ENCODE data around the gene ASF1A. TPM values are rescaled to one million over a fixed set of nuclear protein-coding genes. Genes with fewer than 3 reads are reported as not detected.

The ASF1A gene
- 29.5 and 30.5 TPM in 2 replicates for total RNA-seq
- long read RNA-seq, transcript ASF1A-201 (4 exons, 2,362 nt), result major isoform, 152 of 156 reads
- long read RNA-seq, partial matches to known transcripts, result 3 of 156 reads
- long read RNA-seq, other reads (novel, unspliced or antisense), result 1 of 156 reads

GRCh38 chr6:118893807-118894424 is at the start of gene ASF1A:
Gene ASF1A (plus strand): TSS chr6:118894152. CDS start chr6:118894414, 262 bp downstream.
- Mint-ChIP-seq H3K9me3 (ENCODE audit: low read depth) (no peaks in the 10 kb centered on the region), H3K4me3 (ENCODE audit: low read depth) (peak within 1 kb of the TSS; percentile 87), H3K4me1 (ENCODE audit: low read depth) (peaks cover 28% of the 10 kb centered on the region), H3K27ac (peak within 1 kb of the TSS; percentile 99), H3K27me3 (no peaks in the 10 kb centered on the region), H3K36me3 (ENCODE audit: insufficient read depth) (peaks cover 8% of the 10 kb centered on the region)
- peak; percentile 93 for DNase-seq (ENCODE audit: low spot score, unreplicated experiment)
- TF ChIP-seq CTCF (IDR thresholded peaks at IDR 0.05; ENCODE audit: unreplicated experiment), result peak; percentile 65

GRCh38 chr6:118844915-118845314 is 49.0 kb upstream of the ASF1A start:
- Mint-ChIP-seq H3K27me3 (no peaks in the 10 kb centered on the region), H3K36me3 (ENCODE audit: insufficient read depth) (peaks cover 4% of the 10 kb centered on the region)

GRCh38 chr6:118853408-118853807 is 40.5 kb upstream of the ASF1A start:
- Mint-ChIP-seq H3K4me3 (ENCODE audit: low read depth) (no peak overlapping the region), H3K27me3 (no peaks in the 10 kb centered on the region), H3K4me1 (ENCODE audit: low read depth) (no peaks in the 10 kb centered on the region), H3K9me3 (ENCODE audit: low read depth) (no peaks in the 10 kb centered on the region), H3K27ac (no peak overlapping the region), H3K36me3 (ENCODE audit: insufficient read depth) (peaks cover 2% of the 10 kb centered on the region)
- DNase-seq (ENCODE audit: low spot score, unreplicated experiment), result no peak
- no peak for TF ChIP-seq CTCF (IDR thresholded peaks at IDR 0.05; ENCODE audit: unreplicated experiment)

More at GRCh38 chr6:118844915-118845314, 49.0 kb upstream of the ASF1A start:
- Mint-ChIP-seq H3K4me3 (ENCODE audit: low read depth) (no peak overlapping the region), H3K4me1 (ENCODE audit: low read depth) (peaks cover 3% of the 10 kb centered on the region), H3K27ac (no peak overlapping the region), H3K9me3 (ENCODE audit: low read depth) (no peaks in the 10 kb centered on the region)
- no peak for TF ChIP-seq CTCF (IDR thresholded peaks at IDR 0.05; ENCODE audit: unreplicated experiment)
- DNase-seq (ENCODE audit: low spot score, unreplicated experiment), result no peak

- H3K27me3 Mint-ChIP-seq, result no peaks in the 10 kb centered on the region
- no peaks in the 10 kb centered on the region for H3K9me3 Mint-ChIP-seq (ENCODE audit: low read depth)
- H3K4me3 Mint-ChIP-seq (ENCODE audit: low read depth), result no peak overlapping the region
- no peak overlapping the region for H3K27ac Mint-ChIP-seq
- DNase-seq (ENCODE audit: low spot score, unreplicated experiment), result no peak
- peaks cover 2% of the 10 kb centered on the region for H3K36me3 Mint-ChIP-seq (ENCODE audit: insufficient read depth)
- H3K4me1 Mint-ChIP-seq (ENCODE audit: low read depth), result no peaks in the 10 kb centered on the region
- no peak for TF ChIP-seq CTCF (IDR thresholded peaks at IDR 0.05; ENCODE audit: unreplicated experiment)
Observed at GRCh38 chr6:118856301-118856700, 37.7 kb upstream of the ASF1A start.

- TF ChIP-seq CTCF (IDR thresholded peaks at IDR 0.05; ENCODE audit: unreplicated experiment), result no peak
Observed at GRCh38 chr6:118859517-118860064, 34.4 kb upstream of the ASF1A start.

More at GRCh38 chr6:118859517-118860064, 34.4 kb upstream of the ASF1A start:
- H3K27me3 Mint-ChIP-seq, result no peaks in the 10 kb centered on the region
- no peak overlapping the region for H3K4me3 Mint-ChIP-seq (ENCODE audit: low read depth)
- DNase-seq (ENCODE audit: low spot score, unreplicated experiment), result no peak
- peaks cover 8% of the 10 kb centered on the region for H3K36me3 Mint-ChIP-seq (ENCODE audit: insufficient read depth)
- peaks cover 6% of the 10 kb centered on the region for H3K9me3 Mint-ChIP-seq (ENCODE audit: low read depth)
- H3K4me1 Mint-ChIP-seq (ENCODE audit: low read depth), result no peaks in the 10 kb centered on the region
- no peak overlapping the region for H3K27ac Mint-ChIP-seq
